SH-SY5Y (cell line): ENCODE results near the gene PTPRK.

ENCODE experiments used
- GATA2 ChIP-seq: IDR thresholded peaks from 2 replicates; pipeline ENCODE4 v1.6.1; 2011; ENCODE audit warnings: mild to moderate bottlenecking, low read depth, low read length
- GATA3 ChIP-seq: IDR thresholded peaks from 2 replicates; pipeline ENCODE4 v1.6.1; 2011; ENCODE audit warnings: low read depth, mild to moderate bottlenecking, low read length, moderate library complexity

DNA sequence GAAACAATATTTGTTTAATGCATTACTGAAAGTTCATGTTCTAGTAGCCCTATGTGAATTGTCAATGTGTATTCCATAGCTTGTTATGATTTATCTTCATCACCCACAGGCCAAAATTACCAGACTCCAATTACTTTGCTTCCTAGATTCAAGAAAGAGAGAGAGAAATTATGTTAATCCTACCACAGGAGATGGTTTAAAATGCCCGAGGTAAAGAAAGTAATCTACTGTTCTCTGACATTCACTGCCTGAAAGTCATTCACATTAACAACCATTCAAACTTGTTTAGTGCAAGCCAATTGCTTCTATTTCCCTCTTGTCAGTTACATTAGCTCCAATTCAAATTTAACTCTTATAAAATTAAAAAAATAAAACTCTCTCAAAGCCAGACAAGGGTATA is 359.1 kb downstream of the PTPRK start:
- TF ChIP-seq GATA2 (no peak), GATA3 (no peak)
